Naive thymus-derived CD8-positive, alpha-beta T cell (primary cell): ENCODE measurements around the gene EGLN1. TPM values are rescaled to one million over a fixed set of nuclear protein-coding genes. Genes with fewer than 3 reads are reported as not detected.
"Not testable (repeated sequence)": the region's sequence is repeated elsewhere in the genome, so short reads cannot be mapped to it uniquely, and the experiment has no call there.

Experiments used
- ATAC-seq, 2 donors: fragments of 150-1000 bp; cut with Tn5 transposase in 1 of 2; sonication (Bioruptor Pico), chemical (Tn5 transposase) in 1 of 2; 1 replicate in 1 of 2; 2 replicates in 1 of 2; pipeline ENCODE4 v1.10.0; 2021; ENCODE audit warnings: mild to moderate bottlenecking in 2 of 2, moderate library complexity in 2 of 2
- POLR2A ChIA-PET: fragments of 350-600 bp; sonication (Branson Sonifier 250); formaldehyde crosslinking; loops from one replicate; lab custom pipeline; 2021; ENCODE audit warnings: antibody characterized with exemption; lab: Charles Lee
- DNase-seq, 10 donors: peaks; one replicate each; pipeline versions ENCODE4 v3.0.0 to v3.0.0-alpha.2; 2020 to 2022
- H3K27ac Mint-ChIP-seq, 10 donors: one replicate each; pipeline ENCODE4 v1.8.0; 2020 to 2022; ENCODE audit warnings: mild to moderate bottlenecking in 10 of 10, mixed read lengths in 10 of 10, moderate library complexity in 4 of 10, inconsistent platforms in 1 of 10
- H3K27me3 Mint-ChIP-seq, 5 donors: one replicate each; pipeline ENCODE4 v1.8.0; 2021 to 2022; ENCODE audit warnings: mixed read lengths in 5 of 5
- H3K36me3 Mint-ChIP-seq, 3 donors: one replicate each; pipeline ENCODE4 v1.8.0; 2020 to 2022; ENCODE audit warnings: mixed read lengths in 3 of 3, mild to moderate bottlenecking in 2 of 3, inconsistent platforms in 1 of 3
- H3K4me1 Mint-ChIP-seq, 4 donors: one replicate each; pipeline ENCODE4 v1.8.0; 2021 to 2022; ENCODE audit warnings: mixed read lengths in 4 of 4
- H3K4me3 Mint-ChIP-seq, 10 donors: one replicate each; pipeline ENCODE4 v1.8.0; 2020 to 2022; ENCODE audit warnings: mild to moderate bottlenecking in 10 of 10, mixed read lengths in 10 of 10, moderate library complexity in 6 of 10, inconsistent platforms in 1 of 10
- H3K9me3 Mint-ChIP-seq, 9 donors: one replicate each; pipeline ENCODE4 v1.8.0; 2020 to 2022; ENCODE audit warnings: mixed read lengths in 9 of 9, mild to moderate bottlenecking in 3 of 9, inconsistent platforms in 1 of 9, moderate library complexity in 1 of 9
- polyA plus RNA-seq, 3 donors: library from polyadenylated mRNA; unstranded; fragments of 300-500 nt; fragmentation: Illumina TruSeq; gene quantifications; one replicate each; pipeline ENCODE4 v1.2.3, GENCODE V29; 2021
- total RNA-seq, 8 experiments: library from RNA in 2 of 8; stranded (reverse) in 2 of 8; gene quantifications; one replicate each; pipeline ENCODE4 v1.2.3 and lab custom pipeline; 2021 to 2026

Gene EGLN1
- total and polyA plus RNA-seq, 5 experiments from 2014 or later = 17.8 to 32.7 (median 27.3) TPM

GRCh38 chr1:231443363-231443762 lies 21.3 kb upstream of the EGLN1 start:
- no peak for ATAC-seq
- Mint-ChIP-seq H3K4me3 (no peak overlapping the region), H3K4me1 (peaks cover 0 to 2% (median 0%) of the 10 kb centered on the region in 4 donors), H3K36me3 (peaks cover 0 to 27% (median 8%) of the 10 kb centered on the region in 3 donors), H3K27ac (no peak overlapping the region), H3K27me3 (peaks cover 32 to 69% (median 48%) of the 10 kb centered on the region in 5 donors), H3K9me3 (peaks cover 5 to 30% (median 13%) of the 10 kb centered on the region in 9 donors)
- POLR2A ChIA-PET = no interaction called here
- no peak for DNase-seq

GRCh38 chr1:231442735-231443134 lies 20.6 kb upstream of the EGLN1 start:
- H3K9me3 Mint-ChIP-seq = peaks cover 5 to 30% (median 13%) of the 10 kb centered on the region in 9 donors
- H3K4me1 Mint-ChIP-seq = peaks cover 0 to 2% (median 0%) of the 10 kb centered on the region in 4 donors
- ATAC-seq = no peak
- peaks cover 32 to 69% (median 44%) of the 10 kb centered on the region in 5 donors for H3K27me3 Mint-ChIP-seq
- no peak overlapping the region for H3K27ac Mint-ChIP-seq
- POLR2A ChIA-PET = no interaction called here
- no peak overlapping the region for H3K4me3 Mint-ChIP-seq
- H3K36me3 Mint-ChIP-seq = peaks cover 0 to 27% (median 8%) of the 10 kb centered on the region in 3 donors
- no peak for DNase-seq

- ATAC-seq (no peak), DNase-seq (no peak)
- POLR2A ChIA-PET = interaction anchor here (0.8 kb wide), 1 partner anchor 118 kb away, joined by 3 read pairs; no protein-coding TSS in a partner anchor
- Mint-ChIP-seq H3K27ac (no peak overlapping the region), H3K27me3 (peaks cover 11 to 43% (median 30%) of the 10 kb centered on the region in 5 donors), H3K9me3 (no peaks in the 10 kb centered on the region), H3K36me3 (peaks cover 0 to 6% (median 0%) of the 10 kb centered on the region in 3 donors), H3K4me1 (peaks cover 0 to 3% (median 0%) of the 10 kb centered on the region in 4 donors), H3K4me3 (no peak overlapping the region)
These were observed 10.9 kb upstream of the EGLN1 start for GRCh38 chr1:231432996-231433395.

GRCh38 chr1:231431665-231432415 lies 9.8 kb upstream of the EGLN1 start:
- no peak overlapping the region for H3K4me3 Mint-ChIP-seq
- H3K9me3 Mint-ChIP-seq = no peaks in the 10 kb centered on the region
- H3K27ac Mint-ChIP-seq = no peak overlapping the region
- H3K27me3 Mint-ChIP-seq = peaks cover 11 to 39% (median 28%) of the 10 kb centered on the region in 5 donors
- peaks cover 0 to 3% (median 0%) of the 10 kb centered on the region in 4 donors for H3K4me1 Mint-ChIP-seq
- POLR2A ChIA-PET = no interaction called here
- H3K36me3 Mint-ChIP-seq = peaks cover 0 to 6% (median 0%) of the 10 kb centered on the region in 3 donors
- ATAC-seq (no peak), DNase-seq (no peak)

GRCh38 chr1:231430678-231431352 lies 8.7 kb upstream of the EGLN1 start:
- H3K4me1 Mint-ChIP-seq, POLR2A ChIA-PET, DNase-seq, H3K36me3 Mint-ChIP-seq, H3K4me3 Mint-ChIP-seq, H3K9me3 Mint-ChIP-seq, H3K27ac Mint-ChIP-seq, ATAC-seq: not testable (repeated sequence)
- peaks cover 6 to 33% (median 22%) of the 10 kb centered on the region in 5 donors for H3K27me3 Mint-ChIP-seq

- POLR2A ChIA-PET = no interaction called here
- no peak for ATAC-seq
- Mint-ChIP-seq H3K4me3 (no peak overlapping the region), H3K9me3 (no peaks in the 10 kb centered on the region), H3K27me3 (peaks cover 6 to 20% (median 15%) of the 10 kb centered on the region in 5 donors), H3K36me3 (peaks cover 0 to 4% (median 0%) of the 10 kb centered on the region in 3 donors), H3K27ac (no peak overlapping the region), H3K4me1 (peaks cover 0 to 6% (median 2%) of the 10 kb centered on the region in 4 donors)
- no peak for DNase-seq
These were observed 6.3 kb upstream of the EGLN1 start for GRCh38 chr1:231428377-231428776.

- POLR2A ChIA-PET = no interaction called here
- Mint-ChIP-seq H3K4me3 (no peak overlapping the region), H3K27me3 (peaks cover 0 to 7% (median 4%) of the 10 kb centered on the region in 5 donors)
These were observed 3.1 kb upstream of the EGLN1 start for GRCh38 chr1:231424950-231425805.

GRCh38 chr1:231423648-231424047 lies 1.6 kb upstream of the EGLN1 start:
- ATAC-seq (no peak), DNase-seq (no peak)
- POLR2A ChIA-PET = interaction anchor here (0.8 to 1.2 kb wide), 2 partner anchors 104 to 108 kb away, joined by 3 read pairs; no protein-coding TSS in a partner anchor
- peaks cover 0 to under 1% (median 0%) of the 10 kb centered on the region in 5 donors for H3K27me3 Mint-ChIP-seq
- peak overlapping the region in 2 of 10 donors; percentile 90 for H3K27ac Mint-ChIP-seq
- peaks cover 0 to 7% (median 0%) of the 10 kb centered on the region in 3 donors for H3K36me3 Mint-ChIP-seq
- peak overlapping the region in 7 of 10 donors; percentile 80 to 92 (median 89) for H3K4me3 Mint-ChIP-seq
- peaks cover 21 to 36% (median 31%) of the 10 kb centered on the region in 4 donors for H3K4me1 Mint-ChIP-seq
- H3K9me3 Mint-ChIP-seq = no peaks in the 10 kb centered on the region

More at GRCh38 chr1:231424950-231425805, 3.1 kb upstream of the EGLN1 start:
- no peaks in the 10 kb centered on the region for H3K36me3 Mint-ChIP-seq
- no peak overlapping the region for H3K27ac Mint-ChIP-seq
- no peaks in the 10 kb centered on the region for H3K9me3 Mint-ChIP-seq
- peaks cover 9 to 20% (median 15%) of the 10 kb centered on the region in 4 donors for H3K4me1 Mint-ChIP-seq
- DNase-seq (no peak), ATAC-seq (no peak)

- Mint-ChIP-seq H3K9me3 (no peaks in the 10 kb centered on the region), H3K27ac (peak overlapping the region in 9 of 10 donors; percentile 88 to 97 (median 91)), H3K4me1 (peaks cover 28 to 44% (median 39%) of the 10 kb centered on the region in 4 donors), H3K27me3 (no peaks in the 10 kb centered on the region), H3K36me3 (peaks cover 0 to 14% (median 0%) of the 10 kb centered on the region in 3 donors), H3K4me3 (peak overlapping the region; percentile 80 to 92 (median 89))
- POLR2A ChIA-PET = interaction anchor here (1.2 to 3.0 kb wide), 2 partner anchors 85 to 105 kb away, joined by 3 to 23 read pairs; partner anchors contain the start of genes EXOC8 and SPRTN
- no peak for DNase-seq
- ATAC-seq = no peak
These were observed 767 bp upstream of the EGLN1 start for GRCh38 chr1:231422798-231423309.

GRCh38 chr1:231421546-231421970 lies 529 bp downstream of the EGLN1 start:
- no peaks in the 10 kb centered on the region for H3K27me3 Mint-ChIP-seq
- POLR2A ChIA-PET = interaction anchor here (0.9 to 3.0 kb wide), 5 partner anchors 10 to 107 kb away, joined by 3 to 37 read pairs (median 5); partner anchors contain the start of genes EXOC8, SPRTN and TSNAX
- H3K36me3 Mint-ChIP-seq = peaks cover 0 to 22% (median 0%) of the 10 kb centered on the region in 3 donors
- H3K4me3 Mint-ChIP-seq = peak overlapping the region; percentile 47 to 88 (median 79)
- peak overlapping the region in 4 of 10 donors; percentile 46 to 82 (median 76) for H3K27ac Mint-ChIP-seq
- peak; percentile 38 to 43 for ATAC-seq
- no peaks in the 10 kb centered on the region for H3K9me3 Mint-ChIP-seq
- peak in 9 of 10 donors; percentile 12 to 66 (median 48) for DNase-seq
- peaks cover 33 to 56% (median 52%) of the 10 kb centered on the region in 4 donors for H3K4me1 Mint-ChIP-seq

- peak; percentile 3 to 9 for ATAC-seq
- Mint-ChIP-seq H3K4me1 (peaks cover 34 to 58% (median 53%) of the 10 kb centered on the region in 4 donors), H3K27me3 (no peaks in the 10 kb centered on the region)
These were observed 1.0 kb downstream of the EGLN1 start for GRCh38 chr1:231420959-231421545.

More at GRCh38 chr1:231420959-231421545, 1.0 kb downstream of the EGLN1 start:
- DNase-seq = peak; percentile 2 to 63 (median 33)
- peak overlapping the region; percentile 80 to 97 (median 95) for H3K4me3 Mint-ChIP-seq
- POLR2A ChIA-PET = interaction anchor here (0.5 to 3.0 kb wide), 7 partner anchors 9 to 192 kb away, joined by 3 to 37 read pairs (median 5); partner anchors contain the start of genes EXOC8, SPRTN and TSNAX
- no peaks in the 10 kb centered on the region for H3K9me3 Mint-ChIP-seq
- H3K27ac Mint-ChIP-seq = peak overlapping the region; percentile 64 to 96 (median 92)
- peaks cover 0 to 23% (median 0%) of the 10 kb centered on the region in 3 donors for H3K36me3 Mint-ChIP-seq
